H1 (cell line): Measurements from ENCODE around the gene MAN1A2. TPM values are rescaled to one million over a fixed set of nuclear protein-coding genes. Genes with fewer than 3 reads are reported as not detected.

Experiments
- CTCF ChIA-PET: fragments of 300-600 bp; sonication (Branson Sonifier 250); formaldehyde crosslinking; loops from one replicate; lab custom pipeline; 2021; ENCODE audit not compliant: partially characterized antibody; lab: Charles Lee
- POLR2A ChIA-PET: fragments of 300-600 bp; sonication (Branson Sonifier 250); formaldehyde crosslinking; loops from one replicate; lab custom pipeline; 2021; ENCODE audit warnings: inconsistent platforms; ENCODE audit not compliant: partially characterized antibody; lab: Charles Lee
- DNase-seq, 2 experiments: peaks; one replicate each; pipeline versions ENCODE4 v3.0.0 to v3.0.0-alpha.2; 2010 to 2022; ENCODE audit warnings: low spot score in 2 of 2, low read depth in 1 of 2, mixed read lengths in 1 of 2
- FAIRE-seq: peaks from 2 replicates; lab custom pipeline; 2011; peaks lifted over from hg19 to GRCh38; lab: Jason Lieb, UNC
- H2AFZ ChIP-seq: 2 replicates; pipeline ENCODE4 v1.8.1; 2012; ENCODE audit warnings: low read length, inconsistent platforms
- H2AK5ac ChIP-seq: 2 replicates; pipeline ENCODE4 v1.6.1; 2013; ENCODE audit warnings: low read depth, low read length
- H2BK120ac ChIP-seq: replicated peaks from 2 replicates; pipeline ENCODE3; 2013; ENCODE audit warnings: low read depth, low read length, inconsistent platforms
- H2BK12ac ChIP-seq: 2 replicates; pipeline ENCODE4 v1.6.1; 2013; ENCODE audit warnings: low read depth, low read length
- H2BK15ac ChIP-seq: 2 replicates; pipeline ENCODE4 v1.6.1; 2013; ENCODE audit warnings: low read length
- H2BK20ac ChIP-seq: 2 replicates; pipeline ENCODE4 v1.6.1; 2013; ENCODE audit warnings: low read length
- H2BK5ac ChIP-seq: 2 replicates; pipeline ENCODE4 v1.6.1; 2013; ENCODE audit warnings: low read depth, low read length
- H3K14ac ChIP-seq: 2 replicates; pipeline ENCODE4 v1.6.1; 2013; ENCODE audit warnings: inconsistent platforms; ENCODE audit not compliant: insufficient read length
- H3K18ac ChIP-seq: 2 replicates; pipeline ENCODE4 v1.6.1; 2013; ENCODE audit warnings: low read length; ENCODE audit errors: extremely low read depth
- H3K23ac ChIP-seq: 2 replicates; pipeline ENCODE4 v1.6.1; 2013; ENCODE audit warnings: inconsistent platforms; ENCODE audit not compliant: insufficient read length
- H3K23me2 ChIP-seq: 2 replicates; pipeline ENCODE4 v1.6.1; 2013; ENCODE audit warnings: low read depth, low read length
- H3K27ac ChIP-seq: 2 replicates; pipeline ENCODE4 v1.6.1; 2011; ENCODE audit warnings: low read depth, low read length, inconsistent platforms
- H3K27me3 ChIP-seq, 4 experiments: replicated peaks in 1 of 4; 1 replicate in 1 of 4; 2 replicates in 3 of 4; pipeline versions ENCODE4 v1.6.1 to v1.8.1; 2011 to 2013; ENCODE audit warnings: low read length in 3 of 4, mild to moderate bottlenecking in 3 of 4, inconsistent platforms in 2 of 4, mixed read lengths in 2 of 4, moderate library complexity in 1 of 4; ENCODE audit not compliant: control insufficient read depth in 3 of 4, insufficient read depth in 3 of 4; ENCODE audit errors: extremely low read depth in 1 of 4
- H3K36me3 ChIP-seq, 4 experiments: 2 replicates each; pipeline versions ENCODE4 v1.6.1 to v1.8.1; 2011 to 2013; ENCODE audit warnings: mild to moderate bottlenecking in 4 of 4, low read length in 3 of 4, moderate library complexity in 2 of 4, control low read depth in 1 of 4, inconsistent platforms in 1 of 4; ENCODE audit not compliant: insufficient read depth in 4 of 4, control insufficient read depth in 2 of 4
- H3K4ac ChIP-seq: replicated peaks from 2 replicates; pipeline ENCODE3; 2013; ENCODE audit warnings: low read length, low read depth, mixed read lengths, inconsistent platforms; ENCODE audit not compliant: insufficient read length
- H3K4me1 ChIP-seq, 4 experiments: replicated peaks in 1 of 4; 1 replicate in 1 of 4; 2 replicates in 3 of 4; pipeline versions ENCODE4 v1.6.1 to v1.8.1; 2011 to 2013; ENCODE audit warnings: low read length in 3 of 4, inconsistent platforms in 2 of 4, mixed read lengths in 1 of 4; ENCODE audit not compliant: insufficient read depth in 4 of 4, control insufficient read depth in 3 of 4
- H3K4me2 ChIP-seq, 2 experiments: 2 replicates each; pipeline versions ENCODE4 v1.6.1 to v1.8.1; 2011 to 2013; ENCODE audit warnings: low read depth in 2 of 2, low read length in 2 of 2, control low read depth in 1 of 2, inconsistent platforms in 1 of 2, mild to moderate bottlenecking in 1 of 2; ENCODE audit not compliant: insufficient read depth in 1 of 2
- H3K4me3 ChIP-seq, 4 experiments: fragments of 200-600, 300-600 bp in 1 of 4; sonication (generic), shearing (Covaris generic), sonication (Bioruptor Twin) in 1 of 4; 2 replicates each; pipeline versions ENCODE4 v1.5.1 to v1.8.1; 2011 to 2016; ENCODE audit warnings: low read length in 4 of 4, low read depth in 3 of 4, control low read depth in 2 of 4, inconsistent platforms in 2 of 4, mild to moderate bottlenecking in 2 of 4, mixed read lengths in 1 of 4, moderate library complexity in 1 of 4; ENCODE audit not compliant: insufficient read depth in 2 of 4; ENCODE audit errors: extremely low read depth in 1 of 4
- H3K56ac ChIP-seq: replicated peaks from 2 replicates; pipeline ENCODE3; 2013; ENCODE audit warnings: low read depth, mild to moderate bottlenecking, mixed read lengths, low read length, inconsistent platforms; ENCODE audit not compliant: insufficient read length
- H3K79me1 ChIP-seq: 2 replicates; pipeline ENCODE4 v1.6.1; 2013; ENCODE audit warnings: low read depth, low read length, control low read depth
- H3K79me2 ChIP-seq, 2 experiments: 2 replicates each; pipeline versions ENCODE4 v1.6.1 to v1.8.1; 2012 to 2013; ENCODE audit warnings: low read length in 2 of 2, mild to moderate bottlenecking in 2 of 2, inconsistent platforms in 1 of 2; ENCODE audit not compliant: insufficient read depth in 2 of 2, control insufficient read depth in 1 of 2
- H3K9ac ChIP-seq, 4 experiments: replicated peaks in 1 of 4; 1 replicate in 1 of 4; 2 replicates in 3 of 4; pipeline versions ENCODE4 v1.6.1 to v1.8.1; 2011 to 2013; ENCODE audit warnings: low read depth in 3 of 4, low read length in 3 of 4, control low read depth in 2 of 4, mild to moderate bottlenecking in 2 of 4, moderate library complexity in 2 of 4, inconsistent platforms in 1 of 4; ENCODE audit errors: extremely low read depth in 1 of 4
- H3K9me3 ChIP-seq, 2 experiments: 2 replicates each; pipeline versions ENCODE4 v1.6.1 to v1.8.1; 2012 to 2013; ENCODE audit warnings: mild to moderate bottlenecking in 2 of 2, moderate library complexity in 2 of 2, control low read depth in 1 of 2, inconsistent platforms in 1 of 2, low read depth in 1 of 2, low read length in 1 of 2, mixed read lengths in 1 of 2; ENCODE audit not compliant: insufficient read depth in 2 of 2
- H4K20me1 ChIP-seq, 2 experiments: replicated peaks in 1 of 2; 2 replicates each; pipeline versions ENCODE3 to v1.8.1; 2011 to 2013; ENCODE audit warnings: inconsistent platforms in 2 of 2, low read length in 2 of 2, mild to moderate bottlenecking in 1 of 2; ENCODE audit not compliant: insufficient read depth in 2 of 2, control insufficient read depth in 1 of 2
- H4K5ac ChIP-seq: 2 replicates; pipeline ENCODE4 v1.6.1; 2013; ENCODE audit warnings: low read length, low read depth, mixed read lengths, inconsistent platforms; ENCODE audit not compliant: insufficient read length
- H4K8ac ChIP-seq: 2 replicates; pipeline ENCODE4 v1.8.0; 2013; ENCODE audit warnings: mild to moderate bottlenecking, moderate library complexity, low read length, inconsistent platforms; ENCODE audit not compliant: insufficient read depth; ENCODE audit errors: extremely low read depth
- H4K91ac ChIP-seq: replicated peaks from 2 replicates; pipeline ENCODE3; 2013; ENCODE audit warnings: low read length, mixed read lengths, inconsistent platforms; ENCODE audit not compliant: insufficient read length
- ASH2L ChIP-seq: fragments of 200-600, 300-600 bp; sonication (generic); IDR thresholded peaks from one replicate; pipeline ENCODE4 v1.7.1; 2017; ENCODE audit warnings: low read length
- CEBPB ChIP-seq: IDR thresholded peaks from 2 replicates; pipeline ENCODE4 v1.6.1; 2012; ENCODE audit warnings: low read depth, low read length
- EZH2 ChIP-seq: fragments of 200-600 bp; sonication (generic); IDR thresholded peaks from 2 replicates; pipeline ENCODE4 v1.7.1; 2012; ENCODE audit warnings: low read depth, mild to moderate bottlenecking, moderate library complexity, low read length, inconsistent platforms; ENCODE audit not compliant: severe bottlenecking
- GABPA ChIP-seq: IDR thresholded peaks from 2 replicates; pipeline ENCODE4 v1.6.1; 2011; ENCODE audit warnings: mild to moderate bottlenecking, low read length, moderate library complexity, borderline replicate concordance; ENCODE audit not compliant: insufficient read depth
- HDAC2 ChIP-seq, 2 experiments: fragments of 300-600 bp in 1 of 2; sonication (generic) in 1 of 2; IDR thresholded peaks; 2 replicates each; pipeline ENCODE4 v1.6.1; 2011 to 2012; ENCODE audit warnings: low read depth in 2 of 2, low read length in 2 of 2, mild to moderate bottlenecking in 2 of 2, moderate library complexity in 2 of 2, borderline replicate concordance in 1 of 2, inconsistent platforms in 1 of 2
- MAX ChIP-seq: IDR thresholded peaks from 2 replicates; pipeline ENCODE4 v1.6.1; 2012; ENCODE audit warnings: inconsistent platforms
- POLR2A ChIP-seq, 2 experiments: IDR thresholded peaks; 1 replicate in 1 of 2; 2 replicates in 1 of 2; pipeline ENCODE4 v1.6.1; 2011; ENCODE audit warnings: low read depth in 2 of 2, low read length in 2 of 2, mild to moderate bottlenecking in 2 of 2; ENCODE audit errors: control extremely low read depth in 1 of 2
- RBBP5 ChIP-seq: IDR thresholded peaks from 2 replicates; pipeline ENCODE4 v1.7.1; 2012; ENCODE audit warnings: low read depth, mild to moderate bottlenecking, inconsistent platforms, low read length, moderate library complexity, borderline replicate concordance
- RFX5 ChIP-seq: IDR thresholded peaks from 2 replicates; pipeline ENCODE4 v1.6.1; 2011; ENCODE audit warnings: low read depth, low read length, improper control_type of control experiment, borderline replicate concordance
- SIN3A ChIP-seq, 2 experiments: IDR thresholded peaks in 1 of 2; conservative IDR thresholded peaks in 1 of 2; 2 replicates each; pipeline ENCODE4 v1.6.1; 2011 to 2012; ENCODE audit warnings: low read length in 2 of 2, improper control_type of control experiment in 1 of 2, low read depth in 1 of 2, mild to moderate bottlenecking in 1 of 2
- SIX5 ChIP-seq: IDR thresholded peaks from 2 replicates; pipeline ENCODE4 v1.6.1; 2011; ENCODE audit warnings: mild to moderate bottlenecking, low read depth, low read length
- SRF ChIP-seq: IDR thresholded peaks from 2 replicates; pipeline ENCODE4 v1.6.1; 2011; ENCODE audit warnings: mild to moderate bottlenecking, low read depth, low read length, moderate library complexity
- SUZ12 ChIP-seq: fragments of 200-600 bp; sonication (generic); IDR thresholded peaks from 2 replicates; pipeline ENCODE4 v1.6.1; 2012; ENCODE audit warnings: mild to moderate bottlenecking, inconsistent platforms, low read length, moderate library complexity, mixed read lengths
- TBP ChIP-seq: IDR thresholded peaks from 2 replicates; pipeline ENCODE4 v1.6.1; 2011; ENCODE audit warnings: low read depth, low read length, improper control_type of control experiment
- polyA plus RNA-seq, 7 experiments: library from polyadenylated mRNA; depleted of rRNA in 3 of 7; stranded (reverse) in 5 of 7; unstranded in 2 of 7; fragments of >200 nt in 5 of 7; fragments of 200-250 nt in 2 of 7; gene quantifications; 1 replicate in 5 of 7; 2 replicates in 1 of 7; 4 replicates in 1 of 7; pipeline versions ENCODE4 v1.2.1 to v1.2.3, GENCODE V29; 2011 to 2013; ENCODE audit warnings: missing spikeins in 2 of 7, mixed read lengths in 2 of 7
- total RNA-seq: library from RNA; stranded (reverse); fragmentation: NEBNext Ultra II Directional; extraction: Animal tissue kit (Norgen Biotek cat#: 25700); gene quantifications from 2 replicates; pipeline ENCODE4 v1.2.1, GENCODE V29; 2021
- TF ChIP-seq, protein P1 (sequence below): IDR thresholded peaks from 2 replicates; pipeline ENCODE4 v1.6.1; 2011; ENCODE audit warnings: low read depth, mild to moderate bottlenecking, low read length; ENCODE audit not compliant: insufficient read depth

Gene MAN1A2
- total and polyA plus RNA-seq, 2 of the 8 experiments (the other 6 are each of a cell fraction or from before 2014, with no cell fraction given), result 5.5 to 18.8 TPM

DNA sequence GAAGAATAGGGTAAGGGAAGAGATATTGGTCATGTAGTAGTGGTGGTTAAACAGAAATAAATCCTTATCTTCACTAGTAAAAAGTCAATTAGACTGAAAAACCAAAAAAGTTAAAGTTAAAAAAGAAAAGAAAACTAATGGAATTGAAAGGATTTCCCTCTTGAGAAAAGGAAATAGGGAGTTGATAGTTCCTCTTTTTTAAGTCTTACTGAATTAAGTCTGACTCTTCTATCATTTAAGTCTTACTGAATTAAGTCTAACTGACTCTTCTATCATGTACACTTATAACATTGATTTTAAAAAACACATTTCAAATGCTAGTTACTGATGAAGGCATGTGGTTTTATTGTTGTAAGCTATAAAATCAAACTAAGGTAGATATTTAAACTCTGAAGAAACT is 189.1 kb downstream of the MAN1A2 start:
- Histone ChIP-seq H3K23me2 (no peaks in the 10 kb centered on the region), H3K79me2 (no peaks in the 10 kb centered on the region), H2BK12ac (no peak overlapping the region), H2BK5ac (no peak overlapping the region), H3K79me1 (no peaks in the 10 kb centered on the region), H2BK15ac (no peak overlapping the region), H3K27ac (no peak overlapping the region), H3K14ac (no peak overlapping the region), H4K91ac (no peak overlapping the region), H3K18ac (no peak overlapping the region), H3K9me3 (peaks cover 4 to 11% of the 10 kb centered on the region in 2 experiments; a peak in 2 of 4 replicates), H2AK5ac (no peak overlapping the region), H3K36me3 (no peaks in the 10 kb centered on the region), H3K4me1 (no peaks in the 10 kb centered on the region), H4K5ac (no peak overlapping the region), H3K4me2 (no peak overlapping the region), H3K27me3 (no peaks in the 10 kb centered on the region), H2BK120ac (no peak overlapping the region), H3K23ac (no peak overlapping the region), H2AFZ (no peak overlapping the region), H3K56ac (no peak overlapping the region), H3K4ac (no peak overlapping the region), H2BK20ac (no peak overlapping the region), H3K9ac (no peak overlapping the region), H4K20me1 (peaks cover 0 to 1% of the 10 kb centered on the region in 2 experiments), H3K4me3 (no peak overlapping the region), H4K8ac (no peak overlapping the region)
- POLR2A ChIA-PET, result no interaction called here
- FAIRE-seq (no peak), DNase-seq (no peak)
- CTCF ChIA-PET, result interaction anchor here (0.6 to 1.4 kb wide), 3 partner anchors 12 to 202 kb away, joined by 3 to 4 read pairs (median 4); no protein-coding TSS in a partner anchor
- TF ChIP-seq SIX5 (no peak), TBP (no peak), MAX (no peak), ASH2L (no peak), GABPA (no peak), HDAC2 (IDR thresholded peaks at IDR 0.05; ENCODE audit: borderline replicate concordance in 1 of 2, low read depth in 2 of 2, low read length in 2 of 2) (no peak), RFX5 (no peak), CEBPB (no peak), SUZ12 (no peak), SRF (no peak), POLR2A (IDR thresholded peaks at IDR 0.05; ENCODE audit: control extremely low read depth in 1 of 2, low read depth in 2 of 2, low read length in 2 of 2) (no peak), RBBP5 (no peak), EZH2 (no peak), SIN3A (conservative IDR thresholded peaks at IDR 0.05 in 1 of 2, IDR thresholded peaks at IDR 0.05 in 1 of 2; ENCODE audit: low read depth in 1 of 2, low read length in 2 of 2) (no peak)
- TF ChIP-seq, protein P1, sequence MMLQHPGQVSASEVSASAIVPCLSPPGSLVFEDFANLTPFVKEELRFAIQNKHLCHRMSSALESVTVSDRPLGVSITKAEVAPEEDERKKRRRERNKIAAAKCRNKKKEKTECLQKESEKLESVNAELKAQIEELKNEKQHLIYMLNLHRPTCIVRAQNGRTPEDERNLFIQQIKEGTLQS, result no peak
